ENCODE results near the gene MNS1. TPM values are rescaled to one million over a fixed set of nuclear protein-coding genes. Genes with fewer than 3 reads are reported as not detected.
A peak's percentile ranks its signal among the peaks of the same experiment; 100 is the strongest.

The MNS1 gene
- total RNA-seq (2013; cell fraction: nucleolus; rRNA removed): 0.73 and 1.2 TPM in 2 replicates
- 0.85 and 1.2 TPM in 2 replicates for total RNA-seq (2014; rRNA removed)
- 1.5 and 1.7 TPM in 2 replicates for total RNA-seq (2014; rRNA removed; fragmentation: Illumina TruSeq; extraction: Trizol)
- total RNA-seq (2021): 0.67 and 1.1 TPM in 2 replicates
- polyA plus RNA-seq (2011; ENCODE audit: low read depth): 0.29 TPM
- polyA plus RNA-seq (2011; rRNA removed): 0.45 and 0.68 TPM in 2 replicates
- polyA plus RNA-seq (2011; cell fraction: cytosol; rRNA removed): 0.06 and 0.07 TPM in 2 replicates
- 0.25 and 0.26 TPM in 2 replicates for polyA plus RNA-seq (2011; cell fraction: nucleus; rRNA removed)
- polyA plus RNA-seq (2012): 0.94 and 1.5 TPM in 2 replicates
- polyA plus RNA-seq (2014; fragmentation: Illumina TruSeq; extraction: Trizol): 1.2 and 3.0 TPM in 2 replicates
- polyA plus RNA-seq (2014; fragmentation: Nextera tagmentation; extraction: Ambion mirVana): under 1 TPM; 0.87 to 0.93 TPM
- polyA plus RNA-seq (2014; rRNA removed): 0.53 and 1.00 TPM in 2 replicates
- 1 to 10 TPM; 1.7 to 2.6 TPM for polyA plus RNA-seq (2016; fragmentation: Nextera tagmentation; extraction: Ambion mirVana)
- not detected in 2 replicates for polyA minus RNA-seq (2011; rRNA and poly(A)+ RNA removed)
- polyA minus RNA-seq (2011; cell fraction: cytosol; rRNA and poly(A)+ RNA removed): not detected in 2 replicates
- 0.73 and 0.96 TPM in 2 replicates for polyA minus RNA-seq (2011; cell fraction: nucleus; rRNA and poly(A)+ RNA removed)
- percentile 35 among the genes with signal in this experiment for Bru-seq, nascent RNA
- percentile 21 among the genes with signal in this experiment for BruChase-seq, experiment 1, labeled RNA remaining after a 6-hour chase
- BruChase-seq, experiment 2, labeled RNA remaining after a 2-hour chase: percentile 29 among the genes with signal in this experiment
- long read RNA-seq, experiment 1: 0 reads
- long read RNA-seq, experiment 2, partial matches to known transcripts: 3 of 9 reads
- long read RNA-seq, experiment 2, other reads (novel, unspliced or antisense): 6 of 9 reads

DNA sequence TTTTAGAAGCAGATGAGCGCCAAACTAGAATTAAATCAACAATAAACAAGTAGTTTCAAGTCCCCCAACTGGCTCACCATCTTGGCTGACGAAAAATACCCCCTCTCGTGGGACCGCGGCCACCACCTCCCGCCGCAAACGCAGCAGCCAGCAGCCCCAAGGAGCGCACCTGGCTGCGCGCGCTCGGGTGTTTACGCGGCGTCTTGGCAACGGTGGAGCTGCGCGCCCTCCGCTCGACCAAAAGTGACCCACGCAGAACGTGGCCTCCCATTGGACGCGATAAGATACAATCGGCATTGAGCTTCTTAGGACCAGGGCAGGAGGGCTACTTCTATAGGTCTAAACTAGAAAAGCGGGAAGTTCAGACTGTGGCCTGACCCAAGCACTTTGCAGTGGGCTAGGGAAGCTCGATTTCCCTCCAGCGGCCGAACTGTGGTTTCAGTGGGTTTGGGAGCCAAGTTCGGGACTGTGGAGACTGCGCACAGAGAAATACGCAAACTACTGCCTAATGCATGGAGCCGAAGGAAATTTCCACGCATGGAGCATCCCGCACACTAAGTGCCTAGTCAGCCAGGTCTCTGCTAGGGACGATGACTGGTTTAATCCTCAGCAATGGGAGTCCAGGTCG lies at the start of gene MNS1:
TSS of gene MNS1 (minus strand) at position 245 of the 628 bp plus-strand sequence. CDS start at position 80, 165 bp downstream.
- FAIRE-seq (peak; percentile 96), DNase-seq (ENCODE audit: low read depth, low spot score) (peak; percentile 95), ATAC-seq (peak; percentile 100)
- Histone ChIP-seq H3K4me2 (ENCODE audit: control insufficient read depth, insufficient read depth) (peak within 1 kb of the TSS; percentile 87), H3K4me3 (peak within 1 kb of the TSS; percentile 71), H4K20me1 (ENCODE audit: control insufficient read depth, insufficient read depth) (no peaks in the 10 kb centered on the region), H3K27me3 (replicated peaks in 1 of 2; ENCODE audit: control insufficient read depth in 2 of 2, insufficient read depth in 2 of 2, low read length in 1 of 2) (no peaks in the 10 kb centered on the region), H3K9me3 (replicated peaks; ENCODE audit: control insufficient read depth, insufficient read depth, low read length) (no peaks in the 10 kb centered on the region), H3K4me1 (ENCODE audit: control insufficient read depth, insufficient read depth, low read length) (peaks cover 9% of the 10 kb centered on the region; the same call in 1 of the 2 replicates), H3K9ac (ENCODE audit: control insufficient read depth, insufficient read depth, low read length) (peak within 1 kb of the TSS; percentile 42), H3K36me3 (ENCODE audit: control insufficient read depth in 2 of 2, insufficient read depth in 2 of 2, low read length in 1 of 2) (no peaks in the 10 kb centered on the region), H3K79me2 (ENCODE audit: control insufficient read depth, insufficient read depth, low read length) (no peaks in the 10 kb centered on the region), H3K27ac (ENCODE audit: control insufficient read depth, insufficient read depth) (peak within 1 kb of the TSS; percentile 41; the same call in 1 of the 2 replicates), H2AFZ (ENCODE audit: control insufficient read depth, low read depth, low read length) (peak within 1 kb of the TSS; percentile 76)
- WGBS (ENCODE audit: insufficient coverage, insufficient replicate concordance, low lambda C conversion rate, missing lambda C conversion rate): 2% methylated on average over 38 of the region's 38 CpGs
- ChIA-PET POLR2A (no interaction called here), CTCF (interaction anchor here (0.6 kb wide), 1 partner anchor 26 kb away, joined by 3 read pairs; no protein-coding TSS in a partner anchor), SMC1A (ENCODE audit: uncharacterized antibody, unreplicated experiment) (no interaction called here), RAD21 (ENCODE audit: unreplicated experiment) (no interaction called here)
- intact Hi-C loops (cut with micrococcal nuclease; ENCODE audit: unreplicated experiment): no loop called here
- no TSS peak for BruUV-seq (replicated peaks)
- in situ Hi-C loops (cut with MboI): no loop called here
- TF ChIP-seq IKZF1 (conservative IDR thresholded peaks at IDR 0.05) (0 out of 2 replicates have a peak, but pooled peaks have one; percentile 25), NFXL1 (IDR thresholded peaks at IDR 0.05; ENCODE audit: borderline replicate concordance) (no peak), RBBP5 (conservative IDR thresholded peaks at IDR 0.05) (no peak), NFYA (IDR thresholded peaks at IDR 0.05; ENCODE audit: borderline replicate concordance, low read depth, low read length) (peak; percentile 59; the same call in 1 of the 2 replicates), SP1 (IDR thresholded peaks at IDR 0.05; ENCODE audit: low read depth, low read length) (peak; percentile 95), RB1 (IDR thresholded peaks at IDR 0.05; ENCODE audit: borderline replicate concordance) (no peak; the same call in 1 of the 2 replicates), TARDBP (IDR thresholded peaks at IDR 0.05; ENCODE audit: borderline replicate concordance) (no peak), PKNOX1 (IDR thresholded peaks at IDR 0.05) (no peak), BMI1 (IDR thresholded peaks at IDR 0.05; ENCODE audit: borderline replicate concordance) (peak; percentile 91), IRF5 (IDR thresholded peaks at IDR 0.05; ENCODE audit: borderline replicate concordance) (no peak), PAX8 (IDR thresholded peaks at IDR 0.05) (no peak), SUZ12 (IDR thresholded peaks at IDR 0.05; ENCODE audit: unreplicated experiment) (no peak), YBX1 (IDR thresholded peaks at IDR 0.05) (no peak), SMAD1 (IDR thresholded peaks at IDR 0.05; ENCODE audit: low read depth, partially characterized antibody) (no peak), PAX5 (IDR thresholded peaks at IDR 0.05; ENCODE audit: borderline replicate concordance, low read depth, low read length) (peak; percentile 41; the same call in 1 of the 2 replicates)
- TF ChIP-seq, protein P1, sequence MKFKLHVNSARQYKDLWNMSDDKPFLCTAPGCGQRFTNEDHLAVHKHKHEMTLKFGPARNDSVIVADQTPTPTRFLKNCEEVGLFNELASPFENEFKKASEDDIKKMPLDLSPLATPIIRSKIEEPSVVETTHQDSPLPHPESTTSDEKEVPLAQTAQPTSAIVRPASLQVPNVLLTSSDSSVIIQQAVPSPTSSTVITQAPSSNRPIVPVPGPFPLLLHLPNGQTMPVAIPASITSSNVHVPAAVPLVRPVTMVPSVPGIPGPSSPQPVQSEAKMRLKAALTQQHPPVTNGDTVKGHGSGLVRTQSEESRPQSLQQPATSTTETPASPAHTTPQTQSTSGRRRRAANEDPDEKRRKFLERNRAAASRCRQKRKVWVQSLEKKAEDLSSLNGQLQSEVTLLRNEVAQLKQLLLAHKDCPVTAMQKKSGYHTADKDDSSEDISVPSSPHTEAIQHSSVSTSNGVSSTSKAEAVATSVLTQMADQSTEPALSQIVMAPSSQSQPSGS (IDR thresholded peaks at IDR 0.05; ENCODE audit: low read length): no peak
